Posterior vena cava (tissue), 2 donors: Measurements from ENCODE around the gene LY6G5B. TPM values are rescaled to one million over a fixed set of nuclear protein-coding genes. Genes with fewer than 3 reads are reported as not detected.

ENCODE experiments used
- DNase-seq: peaks from one replicate; pipeline ENCODE4 v3.0.0-alpha.2; 2020; ENCODE audit warnings: low spot score
- intact Hi-C, 2 donors: fragments of 100-400 bp; cut with DNase I; formaldehyde crosslinking; loops; one replicate each; pipeline versions ENCODE4 v1.14.1 to v1.14.2; 2022 to 2023
- total RNA-seq, 2 donors: library from RNA; stranded (reverse); fragmentation: NEBNext Ultra II Directional; extraction: Animal tissue kit (Norgen Biotek cat#: 25700); gene quantifications; one replicate each; pipeline ENCODE4 v1.2.1, GENCODE V29; 2021
- donor health status: DM: yes; HTN: yes; CAD: no.
- donor health status: DM: yes; HTN: yes; CAD: no.

The LY6G5B gene
- total RNA-seq, 2 donors from 2014 or later = 9.5 to 9.8 TPM

- intact Hi-C loops = loop anchor here (5.0 to 10.0 kb wide), 2 partner anchors 149 to 151 kb away; no protein-coding TSS in a partner anchor
- DNase-seq = no peak
These were observed 13.8 kb downstream of the LY6G5B start for GRCh38 chr6:31683591-31683990.

- intact Hi-C loops = loop anchor here in 1 of 2 donors (10.0 kb wide), 1 partner anchor 148 kb away; no protein-coding TSS in a partner anchor
- no peak for DNase-seq
These were observed 16.7 kb downstream of the LY6G5B start for GRCh38 chr6:31686483-31686882.

GRCh38 chr6:31687321-31687720, 17.5 kb downstream of the LY6G5B start:
- no peak for DNase-seq
- intact Hi-C loops = loop anchor here in 1 of 2 donors (10.0 kb wide), 1 partner anchor 147 kb away; no protein-coding TSS in a partner anchor

- peak; percentile 64 for DNase-seq
- intact Hi-C loops = loop anchor here in 1 of 2 donors (10.0 kb wide), 1 partner anchor 147 kb away; no protein-coding TSS in a partner anchor
These were observed 18.3 kb downstream of the LY6G5B start for GRCh38 chr6:31687860-31688693.

- DNase-seq = no peak
- intact Hi-C loops = loop anchor here in 1 of 2 donors (10.0 kb wide), 1 partner anchor 145 kb away; no protein-coding TSS in a partner anchor
These were observed 19.7 kb downstream of the LY6G5B start for GRCh38 chr6:31689249-31690110.

GRCh38 chr6:31690231-31691077, 20.7 kb downstream of the LY6G5B start:
- intact Hi-C loops = no loop called here
- peak; percentile 66 for DNase-seq

GRCh38 chr6:31691078-31691463, 21.3 kb downstream of the LY6G5B start:
- intact Hi-C loops = no loop called here
- DNase-seq = no peak

- intact Hi-C loops = no loop called here
- DNase-seq = peak; percentile 76
These were observed 21.9 kb downstream of the LY6G5B start for GRCh38 chr6:31691564-31692108.

GRCh38 chr6:31692353-31692752, 22.6 kb downstream of the LY6G5B start:
- intact Hi-C loops = no loop called here
- DNase-seq = no peak

- intact Hi-C loops = no loop called here
- DNase-seq = no peak
These were observed 23.1 kb downstream of the LY6G5B start for GRCh38 chr6:31692886-31693285.

- DNase-seq = no peak
- intact Hi-C loops = no loop called here
These were observed 23.8 kb downstream of the LY6G5B start for GRCh38 chr6:31693535-31693934.

- intact Hi-C loops = no loop called here
These were observed 27.8 kb downstream of the LY6G5B start for GRCh38 chr6:31697555-31697954.

GRCh38 chr6:31700740-31701401, 31.1 kb downstream of the LY6G5B start:
- intact Hi-C loops = no loop called here
- DNase-seq = no peak

More at GRCh38 chr6:31697555-31697954, 27.8 kb downstream of the LY6G5B start:
- DNase-seq = no peak

- intact Hi-C loops = no loop called here
- no peak for DNase-seq
These were observed 32.1 kb downstream of the LY6G5B start for GRCh38 chr6:31701666-31702404.

- no peak for DNase-seq
- intact Hi-C loops = no loop called here
These were observed 32.6 kb downstream of the LY6G5B start for GRCh38 chr6:31702405-31702818.

GRCh38 chr6:31702819-31703716, 33.3 kb downstream of the LY6G5B start, which contains the start of gene ABHD16A:
TSS of gene ABHD16A (minus strand) at chr6:31703324. CDS start at chr6:31703281, 43 bp downstream.
- intact Hi-C loops = no loop called here
- DNase-seq = peak; percentile 100
